ENCODE measurements around the gene GRB10.
"Not testable (repeated sequence)": the region's sequence is repeated elsewhere in the genome, so short reads cannot be mapped to it uniquely, and the experiment has no call there.

Gene GRB10

GRCh38 chr7:50607524-50608125 is 175.1 kb downstream of the GRB10 start:
- no peak for DNase-seq (ENCODE audit: low spot score)

- no peak for DNase-seq (ENCODE audit: low spot score)
Observed at GRCh38 chr7:50605059-50605458, 177.6 kb downstream of the GRB10 start.

GRCh38 chr7:50603287-50603686 is 179.4 kb downstream of the GRB10 start:
- DNase-seq (ENCODE audit: low spot score): no peak

GRCh38 chr7:50599385-50599784 is 183.3 kb downstream of the GRB10 start:
- no peak for DNase-seq (ENCODE audit: low spot score)

- DNase-seq (ENCODE audit: low spot score): no peak
Observed at GRCh38 chr7:50598460-50599343, 184.0 kb downstream of the GRB10 start.

- DNase-seq (ENCODE audit: low spot score): no peak
Observed at GRCh38 chr7:50596484-50596883, 186.2 kb downstream of the GRB10 start.

GRCh38 chr7:50595491-50596102 is 187.1 kb downstream of the GRB10 start:
- DNase-seq (ENCODE audit: low spot score): peak; percentile 16

- no peak for DNase-seq (ENCODE audit: low spot score)
Observed at GRCh38 chr7:50594734-50595485, 187.8 kb downstream of the GRB10 start.

GRCh38 chr7:50594136-50594535 is 188.6 kb downstream of the GRB10 start:
- DNase-seq (ENCODE audit: low spot score): peak; percentile 5

- DNase-seq (ENCODE audit: low spot score): no peak
Observed at GRCh38 chr7:50592940-50593339, 189.8 kb downstream of the GRB10 start.

GRCh38 chr7:50591480-50592438 is 190.9 kb downstream of the GRB10 start:
- no peak for DNase-seq (ENCODE audit: low spot score)

GRCh38 chr7:50591098-50591479 is 191.6 kb downstream of the GRB10 start:
- DNase-seq (ENCODE audit: low spot score): no peak

GRCh38 chr7:50590535-50590934 is 192.2 kb downstream of the GRB10 start:
- no peak for DNase-seq (ENCODE audit: low spot score)

- no peak for DNase-seq (ENCODE audit: low spot score)
Observed at GRCh38 chr7:50589364-50589763, 193.3 kb downstream of the GRB10 start.

GRCh38 chr7:50588937-50589336 is 193.8 kb downstream of the GRB10 start:
- DNase-seq (ENCODE audit: low spot score): no peak

- no peak for DNase-seq (ENCODE audit: low spot score)
Observed at GRCh38 chr7:50587737-50588136, 195.0 kb downstream of the GRB10 start.

GRCh38 chr7:50584793-50585408 is 197.8 kb downstream of the GRB10 start:
- no peak for DNase-seq (ENCODE audit: low spot score)

- no peak for DNase-seq (ENCODE audit: low spot score)
Observed at GRCh38 chr7:50584386-50584785, 198.3 kb downstream of the GRB10 start.

GRCh38 chr7:50583295-50583694 is 199.4 kb downstream of the GRB10 start:
- DNase-seq (ENCODE audit: low spot score): not testable (repeated sequence)

- not testable (repeated sequence) for DNase-seq (ENCODE audit: low spot score)
Observed at GRCh38 chr7:50582271-50582670, 200.4 kb downstream of the GRB10 start.

- not testable (repeated sequence) for DNase-seq (ENCODE audit: low spot score)
Observed at GRCh38 chr7:50580666-50581065, 202.0 kb downstream of the GRB10 start.
